ENCODE data around the gene CRADD. TPM values are rescaled to one million over a fixed set of nuclear protein-coding genes. Genes with fewer than 3 reads are reported as not detected.

The CRADD gene
- total RNA-seq, 1 experiment from 2014 or later, result 7.6 TPM

DNA sequence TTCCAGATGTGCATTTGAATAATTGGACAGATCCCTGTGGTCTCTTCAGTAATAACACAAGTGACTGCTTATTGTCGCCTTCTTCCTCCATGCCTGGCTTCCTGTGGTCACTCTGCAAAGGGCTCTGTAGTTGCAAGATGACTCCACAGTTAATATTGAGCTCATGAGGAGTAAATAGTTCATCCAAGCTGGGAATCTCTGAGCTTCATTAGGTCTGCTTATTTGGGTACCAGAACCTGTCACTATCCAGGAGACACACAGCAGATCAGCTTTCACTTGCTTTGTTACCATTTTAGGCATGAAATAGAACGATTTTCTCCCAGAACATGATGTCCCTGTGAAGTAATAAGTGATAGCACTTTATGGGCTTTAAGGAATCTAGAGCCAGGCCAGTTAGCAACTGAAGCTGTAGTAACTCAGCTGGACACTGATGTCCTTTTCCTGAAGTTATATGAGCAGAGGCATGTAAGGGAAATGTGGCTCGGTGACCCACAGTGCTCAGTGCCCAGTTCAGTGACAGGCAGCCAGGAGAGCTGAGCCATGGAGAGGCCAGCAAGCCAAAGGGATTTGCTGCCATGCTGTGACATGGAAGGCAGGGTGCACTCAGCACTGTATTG is 50.1 kb downstream of the CRADD start:
- H3K4me1 Mint-ChIP-seq, result peaks cover 9 to 12% of the 10 kb centered on the region in 2 experiments
- H3K18ac ChIP-seq (ENCODE audit: insufficient read length, low read depth, low read length), result no peak overlapping the region
- no peak overlapping the region for H4K8ac ChIP-seq (replicated peaks; ENCODE audit: insufficient read length, low read depth, low read length)
- H4K20me1 ChIP-seq (ENCODE audit: control insufficient read depth, insufficient read depth, insufficient read length), result no peaks in the 10 kb centered on the region
- H2BK120ac ChIP-seq (ENCODE audit: low read depth, low read length, poor library complexity, severe bottlenecking), result no peak overlapping the region
- no peaks in the 10 kb centered on the region for H3K23me2 ChIP-seq (ENCODE audit: insufficient read length, low read depth, low read length, poor library complexity, severe bottlenecking)
- H3K4me2 ChIP-seq (ENCODE audit: insufficient read depth, insufficient read length, low read length), result no peak overlapping the region
- H2BK12ac ChIP-seq (ENCODE audit: insufficient read length, low read depth, low read length), result no peak overlapping the region
- H3K14ac ChIP-seq (ENCODE audit: insufficient read depth, low read length), result no peak overlapping the region
- no peaks in the 10 kb centered on the region for H3K27me3 ChIP-seq (ENCODE audit: insufficient read depth, low read length)
- H3K9ac ChIP-seq (ENCODE audit: extremely low read depth, insufficient read length, low read length), result no peak overlapping the region
- WGBS (ENCODE audit: extremely low coverage, insufficient read length, low lambda C conversion rate), result no CpG with 5 or more reads among the region's 3 CpGs
- no peak overlapping the region for H2BK5ac ChIP-seq (ENCODE audit: insufficient read length, low read length)
- no peaks in the 10 kb centered on the region for H3K79me2 ChIP-seq (ENCODE audit: insufficient read depth, low read length)
- H4K91ac ChIP-seq (ENCODE audit: insufficient read length, low read depth, low read length), result no peak overlapping the region
- H4K5ac ChIP-seq (ENCODE audit: insufficient read length, low read depth, low read length), result no peak overlapping the region
- no peak overlapping the region for H2AK5ac ChIP-seq (ENCODE audit: insufficient read length, low read length)
- no peak overlapping the region for H2BK20ac ChIP-seq (ENCODE audit: low read depth, low read length, poor library complexity, severe bottlenecking)
- DNase-seq, result no peak
- H3K4me3 Mint-ChIP-seq, result no peak overlapping the region
- H3K4ac ChIP-seq (ENCODE audit: low read depth, low read length), result no peak overlapping the region
- peaks cover 3 to 6% of the 10 kb centered on the region in 2 experiments; a peak in 3 of 5 replicates for H3K9me3 Mint-ChIP-seq
- H3K27me3 Mint-ChIP-seq (ENCODE audit: low read depth), result no peaks in the 10 kb centered on the region
- H2AFZ ChIP-seq (ENCODE audit: low read length), result no peak overlapping the region
- H3K36me3 Mint-ChIP-seq (ENCODE audit: insufficient read depth in 1 of 3, low read depth in 3 of 3), result peaks cover 1 to 6% (median 3%) of the 10 kb centered on the region in 3 experiments; a peak in 5 of 7 replicates
- H3K79me1 ChIP-seq (ENCODE audit: insufficient read depth, low read depth, low read length, poor library complexity, severe bottlenecking), result no peaks in the 10 kb centered on the region
- H3K4me1 ChIP-seq (ENCODE audit: insufficient read depth, low read length), result 0 out of 2 replicates have a peak, but pooled peaks cover 2% of the 10 kb centered on the region
- H3T11ph ChIP-seq (ENCODE audit: low read length), result no peak overlapping the region
- TF ChIP-seq, protein P1, sequence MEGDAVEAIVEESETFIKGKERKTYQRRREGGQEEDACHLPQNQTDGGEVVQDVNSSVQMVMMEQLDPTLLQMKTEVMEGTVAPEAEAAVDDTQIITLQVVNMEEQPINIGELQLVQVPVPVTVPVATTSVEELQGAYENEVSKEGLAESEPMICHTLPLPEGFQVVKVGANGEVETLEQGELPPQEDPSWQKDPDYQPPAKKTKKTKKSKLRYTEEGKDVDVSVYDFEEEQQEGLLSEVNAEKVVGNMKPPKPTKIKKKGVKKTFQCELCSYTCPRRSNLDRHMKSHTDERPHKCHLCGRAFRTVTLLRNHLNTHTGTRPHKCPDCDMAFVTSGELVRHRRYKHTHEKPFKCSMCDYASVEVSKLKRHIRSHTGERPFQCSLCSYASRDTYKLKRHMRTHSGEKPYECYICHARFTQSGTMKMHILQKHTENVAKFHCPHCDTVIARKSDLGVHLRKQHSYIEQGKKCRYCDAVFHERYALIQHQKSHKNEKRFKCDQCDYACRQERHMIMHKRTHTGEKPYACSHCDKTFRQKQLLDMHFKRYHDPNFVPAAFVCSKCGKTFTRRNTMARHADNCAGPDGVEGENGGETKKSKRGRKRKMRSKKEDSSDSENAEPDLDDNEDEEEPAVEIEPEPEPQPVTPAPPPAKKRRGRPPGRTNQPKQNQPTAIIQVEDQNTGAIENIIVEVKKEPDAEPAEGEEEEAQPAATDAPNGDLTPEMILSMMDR (conservative IDR thresholded peaks at IDR 0.05), result no peak
- H3K23ac ChIP-seq (ENCODE audit: insufficient read length, low read depth, low read length), result no peak overlapping the region
- H3K9me3 ChIP-seq (ENCODE audit: control insufficient read depth, low read depth, low read length), result no peaks in the 10 kb centered on the region
- H3K27ac Mint-ChIP-seq, result no peak overlapping the region
- H3K27ac ChIP-seq (ENCODE audit: insufficient read length, low read depth, low read length), result no peak overlapping the region
- no peak overlapping the region for H2BK15ac ChIP-seq (ENCODE audit: low read depth, low read length)
- H3K56ac ChIP-seq (ENCODE audit: insufficient read length, low read depth, low read length), result no peak overlapping the region

All from H9 (cell line).